Tibial nerve (tissue), 4 donors: ENCODE measurements around the gene TMC2.

Experiments used
- EP300 ChIP-seq, 2 donors: sonication (generic); formaldehyde crosslinking; IDR thresholded peaks; one replicate each; pipeline ENCODE4 v1.6.1; 2017; ENCODE audit warnings: antibody characterized with exemption in 2 of 2, mild to moderate bottlenecking in 1 of 2
- POLR2A ChIP-seq, 2 donors: fragments of 450-650 bp; IDR thresholded peaks; one replicate each; pipeline ENCODE4 v1.6.1; 2017; ENCODE audit warnings: antibody characterized with exemption in 2 of 2, mild to moderate bottlenecking in 2 of 2, moderate library complexity in 2 of 2
- TF ChIP-seq, protein P1 (sequence below), 5 experiments: fragments of 200-600 bp in 3 of 5; fragments of 450-650 bp in 2 of 5; sonication (generic) in 3 of 5; IDR thresholded peaks; one replicate each; pipeline ENCODE4 v1.5.1; 2016 to 2019; ENCODE audit warnings: antibody characterized with exemption in 5 of 5, mild to moderate bottlenecking in 3 of 5, moderate library complexity in 2 of 5

DNA sequence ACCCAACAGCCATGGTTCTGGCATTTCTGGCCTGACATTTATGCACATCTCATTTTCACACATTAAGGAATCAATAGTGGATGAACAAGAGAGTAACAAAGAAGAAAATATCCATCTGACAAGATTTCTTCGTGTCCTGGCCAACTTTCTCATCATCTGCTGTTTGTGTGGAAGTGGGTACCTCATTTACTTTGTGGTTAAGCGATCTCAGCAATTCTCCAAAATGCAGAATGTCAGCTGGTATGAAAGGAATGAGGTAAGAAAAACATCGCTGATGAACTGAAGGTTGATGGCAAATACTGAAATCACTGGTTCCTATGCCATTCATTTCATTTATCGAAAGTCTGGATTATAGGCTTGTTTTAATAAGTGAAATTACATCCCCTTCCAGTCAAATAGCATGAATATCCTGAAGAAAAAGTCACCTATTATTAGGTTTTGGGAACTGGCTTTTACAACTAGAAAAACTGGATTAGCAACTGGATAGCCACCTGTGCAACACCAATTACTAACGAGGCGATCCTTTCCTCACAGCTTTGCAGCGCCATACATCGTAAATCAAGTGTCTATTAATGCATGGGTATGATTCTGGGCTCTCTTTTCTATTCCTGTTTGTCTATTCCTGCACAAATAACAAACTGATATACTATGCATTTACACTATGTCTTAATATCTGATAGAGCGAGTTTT lies 65.8 kb downstream of the TMC2 start:
- TF ChIP-seq, protein P1, sequence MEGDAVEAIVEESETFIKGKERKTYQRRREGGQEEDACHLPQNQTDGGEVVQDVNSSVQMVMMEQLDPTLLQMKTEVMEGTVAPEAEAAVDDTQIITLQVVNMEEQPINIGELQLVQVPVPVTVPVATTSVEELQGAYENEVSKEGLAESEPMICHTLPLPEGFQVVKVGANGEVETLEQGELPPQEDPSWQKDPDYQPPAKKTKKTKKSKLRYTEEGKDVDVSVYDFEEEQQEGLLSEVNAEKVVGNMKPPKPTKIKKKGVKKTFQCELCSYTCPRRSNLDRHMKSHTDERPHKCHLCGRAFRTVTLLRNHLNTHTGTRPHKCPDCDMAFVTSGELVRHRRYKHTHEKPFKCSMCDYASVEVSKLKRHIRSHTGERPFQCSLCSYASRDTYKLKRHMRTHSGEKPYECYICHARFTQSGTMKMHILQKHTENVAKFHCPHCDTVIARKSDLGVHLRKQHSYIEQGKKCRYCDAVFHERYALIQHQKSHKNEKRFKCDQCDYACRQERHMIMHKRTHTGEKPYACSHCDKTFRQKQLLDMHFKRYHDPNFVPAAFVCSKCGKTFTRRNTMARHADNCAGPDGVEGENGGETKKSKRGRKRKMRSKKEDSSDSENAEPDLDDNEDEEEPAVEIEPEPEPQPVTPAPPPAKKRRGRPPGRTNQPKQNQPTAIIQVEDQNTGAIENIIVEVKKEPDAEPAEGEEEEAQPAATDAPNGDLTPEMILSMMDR (IDR thresholded peaks at IDR 0.05): no peak
- no peak for TF ChIP-seq POLR2A (IDR thresholded peaks at IDR 0.05)
- no peak for TF ChIP-seq EP300 (IDR thresholded peaks at IDR 0.05)
